Esophagus (tissue), 2 donors: ENCODE results near the gene TAF10. TPM values are rescaled to one million over a fixed set of nuclear protein-coding genes. Genes with fewer than 3 reads are reported as not detected.

Source experiments
- H3K27ac ChIP-seq, 2 donors: one replicate each; pipeline ENCODE4 v1.5.1; 2013; ENCODE audit warnings: low read depth in 2 of 2, mild to moderate bottlenecking in 2 of 2, inconsistent platforms in 1 of 2, low read length in 1 of 2, moderate library complexity in 1 of 2
- H3K27me3 ChIP-seq, 2 donors: one replicate each; pipeline ENCODE4 v1.6.1; 2013; ENCODE audit warnings: low read length in 2 of 2, control low read depth in 1 of 2, mild to moderate bottlenecking in 1 of 2; ENCODE audit not compliant: insufficient read depth in 2 of 2, control insufficient read depth in 1 of 2
- H3K36me3 ChIP-seq, 2 donors: one replicate each; pipeline ENCODE4 v1.6.1; 2013; ENCODE audit warnings: low read length in 1 of 2; ENCODE audit not compliant: control insufficient read depth in 2 of 2, insufficient read depth in 2 of 2
- H3K4me1 ChIP-seq, 2 donors: one replicate each; pipeline ENCODE4 v1.6.1; 2013; ENCODE audit warnings: low read length in 1 of 2; ENCODE audit not compliant: control insufficient read depth in 2 of 2, insufficient read depth in 2 of 2
- H3K4me3 ChIP-seq, 2 donors: one replicate each; pipeline ENCODE4 v1.5.1; 2013; ENCODE audit warnings: low read length in 2 of 2, mild to moderate bottlenecking in 2 of 2, low read depth in 1 of 2, moderate library complexity in 1 of 2
- H3K9me3 ChIP-seq, 2 donors: one replicate each; pipeline ENCODE4 v1.6.1; 2013; ENCODE audit warnings: mild to moderate bottlenecking in 2 of 2, low read depth in 1 of 2, low read length in 1 of 2, moderate library complexity in 1 of 2; ENCODE audit not compliant: control insufficient read depth in 2 of 2, insufficient read depth in 1 of 2
- WGBS, 2 donors: extraction: QIAGEN DNeasy Blood & Tissue Kit; methylation state at CpG; one replicate each; pipeline ENCODE4 v1.1.7; 2013; 5-methylcytosine and 5-hydroxymethylcytosine counted together
- polyA plus RNA-seq, 2 donors: library from polyadenylated mRNA; stranded (reverse); fragments of 200-250 nt; gene quantifications; one replicate each; pipeline ENCODE4 v1.2.3, GENCODE V29; 2013
- donor health status: healthy with polysubstance abuse.
- donor health status: Bipolar disorder and iron deficiency.

The TAF10 gene
- polyA plus RNA-seq, 2 donors = 83.0 to 93.7 TPM

DNA sequence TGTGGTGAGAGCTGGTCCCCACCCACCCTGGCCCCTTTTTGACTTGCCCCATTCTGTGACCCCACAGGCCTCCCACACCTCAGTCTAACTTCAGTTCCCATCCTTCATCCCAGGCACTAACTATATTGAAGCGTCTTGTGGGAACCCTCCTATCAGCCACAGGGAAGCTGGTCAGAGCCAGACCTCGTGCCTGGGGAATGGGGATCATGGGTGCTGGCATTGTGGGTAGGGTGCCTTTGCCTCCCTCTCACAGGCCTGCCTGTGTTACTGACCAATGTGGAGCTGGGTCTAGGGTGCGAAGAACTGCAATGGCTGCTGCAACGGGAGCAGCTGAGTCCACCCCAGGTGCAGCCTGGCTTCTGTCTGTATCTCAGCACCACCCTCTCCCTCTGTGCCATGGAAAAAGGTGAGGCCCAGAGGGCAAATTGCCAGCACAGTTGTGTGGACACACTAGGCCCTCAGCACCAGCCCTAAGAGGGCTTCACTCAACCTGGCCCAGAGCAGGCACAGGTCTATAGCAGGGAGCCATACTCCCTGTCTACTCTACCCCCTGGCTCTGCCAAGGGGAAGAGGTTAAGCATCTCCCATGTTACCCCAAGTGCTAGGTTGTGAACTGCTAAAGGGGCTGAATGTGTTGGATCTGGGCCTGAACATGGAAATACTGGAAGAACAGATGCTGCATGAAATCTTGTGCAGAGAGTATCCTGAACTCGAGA lies 45.9 kb downstream of the TAF10 start:
- H3K4me3 ChIP-seq = no peak overlapping the region
- no peak overlapping the region for H3K27ac ChIP-seq
- WGBS, 2 donors = 89 to 93% methylated on average over 5 of the region's 5 CpGs
- peaks cover 3 to 4% of the 10 kb centered on the region in 2 donors for H3K4me1 ChIP-seq
- no peaks in the 10 kb centered on the region for H3K9me3 ChIP-seq
- H3K27me3 ChIP-seq = no peaks in the 10 kb centered on the region
- no peaks in the 10 kb centered on the region for H3K36me3 ChIP-seq

DNA sequence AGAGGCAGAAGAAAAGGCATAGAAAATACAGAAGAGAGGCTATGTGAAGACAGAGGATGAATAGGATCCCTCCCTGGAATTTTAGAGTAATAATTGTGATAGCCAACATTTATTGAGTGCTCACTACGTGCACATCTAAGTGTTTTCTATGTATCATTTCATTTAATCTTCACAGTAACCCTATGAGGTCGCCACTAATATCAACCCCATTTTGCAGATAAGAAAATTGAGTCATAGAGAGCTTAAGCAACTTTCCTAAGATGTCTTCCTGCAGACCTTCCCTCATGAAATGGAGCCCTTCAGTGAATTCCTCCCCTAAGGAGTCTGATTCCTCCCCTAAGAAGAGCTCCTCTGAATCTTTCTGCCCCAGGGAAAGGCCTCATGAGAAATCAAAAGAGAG lies 46.7 kb downstream of the TAF10 start:
- Histone ChIP-seq H3K36me3 (no peaks in the 10 kb centered on the region), H3K27me3 (no peaks in the 10 kb centered on the region)

DNA sequence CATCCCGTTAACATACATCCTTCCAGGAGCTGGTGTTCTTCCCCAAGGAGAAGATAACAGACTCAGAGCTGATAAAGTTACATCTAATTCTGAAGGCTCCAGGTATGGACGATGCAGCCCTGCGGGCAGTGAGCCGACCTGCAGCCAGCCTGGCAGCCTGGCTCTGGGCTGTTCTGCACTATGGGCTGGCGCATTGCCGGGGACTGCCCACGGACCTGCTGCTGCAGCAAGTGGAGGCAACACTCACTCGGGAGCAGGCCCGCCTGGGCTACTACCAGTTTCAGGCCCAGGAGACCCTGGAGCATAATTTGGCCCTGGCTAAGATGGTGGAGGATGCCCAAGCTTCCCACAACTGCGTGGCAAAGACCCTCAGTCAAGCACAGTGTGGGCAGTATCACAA lies 48.3 kb downstream of the TAF10 start:
- Histone ChIP-seq H3K4me1 (peaks cover 3% of the 10 kb centered on the region in 2 donors), H3K36me3 (no peaks in the 10 kb centered on the region), H3K4me3 (no peak overlapping the region), H3K27me3 (no peaks in the 10 kb centered on the region), H3K27ac (no peak overlapping the region), H3K9me3 (no peaks in the 10 kb centered on the region)
- 89 to 92% methylated on average over 10 of the region's 10 CpGs for WGBS, 2 donors

More for the DNA sequence above, 46.7 kb downstream of the TAF10 start:
- WGBS, 2 donors = 74 to 91% methylated on average over 2 of the region's 2 CpGs
- Histone ChIP-seq H3K27ac (no peak overlapping the region), H3K4me1 (peaks cover 3 to 4% of the 10 kb centered on the region in 2 donors), H3K4me3 (no peak overlapping the region), H3K9me3 (no peaks in the 10 kb centered on the region)

DNA sequence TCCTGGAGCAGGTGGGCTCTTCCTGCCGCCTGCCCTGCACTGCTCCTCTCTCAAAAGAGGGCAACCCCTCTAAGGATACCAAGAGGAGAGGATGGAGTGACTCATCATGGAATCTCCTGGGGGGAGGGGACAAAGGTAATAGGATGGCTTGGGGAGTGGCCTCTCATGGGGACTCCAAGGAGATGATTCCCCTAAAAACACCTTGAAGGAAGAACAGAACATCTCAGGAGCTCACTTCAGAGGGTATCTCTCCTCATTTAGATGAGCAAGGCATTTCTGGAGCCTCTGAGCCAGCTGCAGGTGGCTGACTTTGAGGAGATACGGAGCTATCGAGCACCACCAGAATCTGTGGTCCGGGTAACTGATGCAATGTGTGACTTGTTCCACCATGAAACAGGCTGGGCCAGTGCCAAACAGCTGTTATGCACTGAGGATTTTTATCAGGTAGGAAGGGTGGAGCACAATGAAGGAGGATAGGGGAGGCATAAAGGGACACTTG lies 48.8 kb downstream of the TAF10 start:
- Histone ChIP-seq H3K27me3 (no peaks in the 10 kb centered on the region), H3K27ac (no peak overlapping the region), H3K4me3 (no peak overlapping the region), H3K36me3 (peaks cover 0 to 3% of the 10 kb centered on the region in 2 donors), H3K9me3 (no peaks in the 10 kb centered on the region), H3K4me1 (peaks cover 0 to 3% of the 10 kb centered on the region in 2 donors)
- 92 to 96% methylated on average over 4 of the region's 4 CpGs for WGBS, 2 donors

DNA sequence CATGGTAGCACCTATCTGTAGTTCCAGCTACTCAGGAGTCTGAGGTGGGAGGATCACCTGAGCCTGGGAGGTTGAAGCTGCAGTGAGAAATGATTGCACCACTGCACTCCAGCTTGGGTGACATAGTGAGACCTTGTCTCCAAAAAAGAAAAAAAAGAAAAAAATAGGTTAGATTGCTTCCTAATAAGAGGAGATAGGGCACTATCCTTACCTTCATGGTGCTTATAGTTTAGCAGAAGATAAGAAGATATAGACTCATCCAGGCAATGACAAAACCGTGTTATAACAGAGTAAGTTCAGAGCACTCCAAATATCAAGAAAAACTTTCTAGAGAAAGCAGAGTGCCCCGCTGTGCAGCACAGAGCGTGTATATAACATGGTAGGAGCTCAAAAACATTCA lies 50.7 kb downstream of the TAF10 start:
- Histone ChIP-seq H3K27me3 (no peaks in the 10 kb centered on the region), H3K4me3 (no peak overlapping the region), H3K27ac (no peak overlapping the region), H3K36me3 (peaks cover 0 to 7% of the 10 kb centered on the region in 2 donors), H3K9me3 (no peaks in the 10 kb centered on the region), H3K4me1 (no peaks in the 10 kb centered on the region)
- 94% methylated on average over 3 of the region's 3 CpGs for WGBS, 2 donors

Other genes with a start within 250 kb of the TAF10 start
- gene SMPD1, start 221.7 kb downstream of the TAF10 start, polyA plus RNA-seq = 10 to 100 TPM; 16.0 to 18.9 TPM
- gene APBB1, start 193.1 kb downstream of the TAF10 start, polyA plus RNA-seq = 10 to 100 TPM in 1 of 2 donors, 1 to 10 TPM in 1; 7.1 to 12.0 TPM
- under 1 TPM; 0.26 to 0.55 TPM for gene HPX, start 171.2 kb downstream of the TAF10 start, polyA plus RNA-seq
- gene TRIM3, start 138.3 kb downstream of the TAF10 start, polyA plus RNA-seq = 1 to 10 TPM; 7.5 to 7.6 TPM
- 10 to 100 TPM; 29.3 to 42.5 TPM for gene ARFIP2, start 130.9 kb downstream of the TAF10 start, polyA plus RNA-seq
- gene TIMM10B, start 130.7 kb downstream of the TAF10 start, polyA plus RNA-seq = 10 to 100 TPM in 1 of 2 donors, 1 to 10 TPM in 1; 7.9 to 15.9 TPM
- gene DNHD1, start 114.9 kb downstream of the TAF10 start, polyA plus RNA-seq = 1 to 10 TPM; 2.0 to 7.2 TPM
- 10 to 100 TPM; 12.4 to 12.6 TPM for gene RRP8, start 8.6 kb downstream of the TAF10 start, polyA plus RNA-seq
- gene ILK, start 8.4 kb downstream of the TAF10 start, polyA plus RNA-seq = 10 to 100 TPM; 63.3 to 91.0 TPM
- gene TPP1, start 7.2 kb upstream of the TAF10 start, polyA plus RNA-seq = 10 to 100 TPM; 18.6 to 20.9 TPM
- 1 to 10 TPM; 1.7 to 2.0 TPM for gene DCHS1, start 43.6 kb upstream of the TAF10 start, polyA plus RNA-seq
- gene MRPL17, start 71.1 kb upstream of the TAF10 start, polyA plus RNA-seq = 10 to 100 TPM; 43.4 to 49.2 TPM
- gene OR2AG2, start 159.8 kb upstream of the TAF10 start, polyA plus RNA-seq = under 1 TPM in 1 of 2 donors, not detected in 1; 0.04 TPM
- not detected for gene OR2AG1, start 170.8 kb upstream of the TAF10 start, polyA plus RNA-seq
- gene OR6A2, start 187.5 kb upstream of the TAF10 start, polyA plus RNA-seq = not detected
- not detected for gene OR10A5, start 233.5 kb upstream of the TAF10 start, polyA plus RNA-seq